Sigmoid colon (tissue), 4 donors: ENCODE measurements around the gene DDX25.

ENCODE experiments used
- CTCF ChIP-seq, 4 experiments: fragments of 450-650 bp in 3 of 4; fragments of 200-600 bp in 1 of 4; IDR thresholded peaks; one replicate each; pipeline ENCODE4 v1.5.1; 2016 to 2019; ENCODE audit warnings: antibody characterized with exemption in 4 of 4, mild to moderate bottlenecking in 3 of 4, moderate library complexity in 2 of 4
- EP300 ChIP-seq, 4 donors: sonication (generic); formaldehyde crosslinking; IDR thresholded peaks; one replicate each; pipeline ENCODE4 v1.6.1; 2017; ENCODE audit warnings: antibody characterized with exemption in 4 of 4
- POLR2A ChIP-seq, 2 donors: fragments of 450-650 bp; IDR thresholded peaks; one replicate each; pipeline ENCODE4 v1.6.1; 2016; ENCODE audit warnings: antibody characterized with exemption in 2 of 2, mild to moderate bottlenecking in 2 of 2, moderate library complexity in 2 of 2

GRCh38 chr11:125930076-125930450 lies 25.8 kb downstream of the DDX25 start:
- no peak for TF ChIP-seq POLR2A (IDR thresholded peaks at IDR 0.05)
- TF ChIP-seq CTCF (IDR thresholded peaks at IDR 0.05), result no peak
- TF ChIP-seq EP300 (IDR thresholded peaks at IDR 0.05), result no peak
